Endothelial cell of umbilical vein (primary cell): ENCODE results near the gene NDUFAF2. TPM values are rescaled to one million over a fixed set of nuclear protein-coding genes. Genes with fewer than 3 reads are reported as not detected.

ENCODE experiments used
- BruUV-seq: library from RNA; stranded (reverse); fragments of 400-500 nt; replicated peaks from 2 replicates; lab custom pipeline; 2021; lab: Mats Ljungman, UMichigan
- CTCF ChIA-PET: fragments of 300-600, 350-600 bp; sonication (Branson Sonifier 250); formaldehyde crosslinking; loops from one replicate; lab custom pipeline; 2021; ENCODE audit warnings: antibody characterized with exemption, inconsistent platforms; lab: Charles Lee
- POLR2A ChIA-PET: fragments of 300-600, 350-600 bp; sonication (Branson Sonifier 250); formaldehyde crosslinking; loops from one replicate; lab custom pipeline; 2021; ENCODE audit warnings: antibody characterized with exemption, inconsistent platforms; lab: Charles Lee
- DNase-seq: peaks from one replicate; pipeline ENCODE4 v3.0.0-alpha.2; 2011; ENCODE audit warnings: low read depth, low spot score
- FAIRE-seq: peaks from 2 replicates; lab custom pipeline; 2011; peaks lifted over from hg19 to GRCh38; lab: Jason Lieb, UNC
- H2AFZ ChIP-seq: 2 replicates; pipeline ENCODE4 v1.6.0; 2012; ENCODE audit warnings: low read depth, low read length, control low read depth, inconsistent platforms
- H3K27ac ChIP-seq: 2 replicates; pipeline ENCODE4 v1.5.1; 2011; ENCODE audit warnings: low read depth, mild to moderate bottlenecking, control low read depth, low read length, moderate library complexity; ENCODE audit not compliant: insufficient read depth
- H3K27me3 ChIP-seq, 2 experiments: 2 replicates each; pipeline versions ENCODE4 v1.6.0 to v1.6.1; 2011; ENCODE audit warnings: low read length in 2 of 2, mixed read lengths in 1 of 2; ENCODE audit not compliant: control insufficient read depth in 2 of 2, insufficient read depth in 2 of 2
- H3K36me3 ChIP-seq, 2 experiments: 2 replicates in 1 of 2; 3 replicates in 1 of 2; pipeline ENCODE4 v1.5.1; 2011; ENCODE audit warnings: low read length in 2 of 2, mild to moderate bottlenecking in 1 of 2, moderate library complexity in 1 of 2; ENCODE audit not compliant: control insufficient read depth in 2 of 2, insufficient read depth in 2 of 2; ENCODE audit errors: extremely low read depth in 1 of 2
- H3K4me1 ChIP-seq: 3 replicates; pipeline ENCODE4 v1.5.1; 2011; ENCODE audit warnings: mild to moderate bottlenecking, low read length; ENCODE audit not compliant: control insufficient read depth, insufficient read depth; ENCODE audit errors: extremely low read depth
- H3K4me2 ChIP-seq: 2 replicates; pipeline ENCODE4 v1.6.1; 2011; ENCODE audit warnings: low read length, control low read depth, mixed read lengths; ENCODE audit not compliant: insufficient read depth
- H3K4me3 ChIP-seq, 3 experiments: fragments of 200-600 bp in 1 of 3; sonication (generic), shearing (Covaris generic) in 1 of 3; replicated peaks in 1 of 3; 2 replicates each; pipeline ENCODE4 v1.5.1; 2011 to 2016; ENCODE audit warnings: control low read depth in 3 of 3, low read length in 3 of 3, mild to moderate bottlenecking in 2 of 3, inconsistent platforms in 1 of 3, low read depth in 1 of 3, moderate library complexity in 1 of 3; ENCODE audit not compliant: insufficient read depth in 1 of 3
- H3K79me2 ChIP-seq: 2 replicates; pipeline ENCODE4 v1.6.0; 2012; ENCODE audit warnings: low read length, inconsistent platforms; ENCODE audit not compliant: control insufficient read depth, insufficient read depth
- H3K9ac ChIP-seq: replicated peaks from 2 replicates; pipeline ENCODE3; 2011; ENCODE audit warnings: low read length, control low read depth; ENCODE audit not compliant: insufficient read depth; ENCODE audit errors: extremely low read depth
- H3K9me1 ChIP-seq: replicated peaks from 3 replicates; pipeline ENCODE4 v1.6.0; 2011; ENCODE audit warnings: mild to moderate bottlenecking, low read length; ENCODE audit not compliant: control insufficient read depth, insufficient read depth; ENCODE audit errors: extremely low read depth
- H3K9me3 ChIP-seq: replicated peaks from 2 replicates; pipeline ENCODE4 v1.5.1; 2012; ENCODE audit warnings: low read length, inconsistent platforms; ENCODE audit not compliant: control insufficient read depth, insufficient read depth
- H4K20me1 ChIP-seq: replicated peaks from 2 replicates; pipeline ENCODE3; 2011; ENCODE audit warnings: mild to moderate bottlenecking, low read length; ENCODE audit not compliant: control insufficient read depth, insufficient read depth; ENCODE audit errors: extremely low read depth
- CTCF ChIP-seq, 2 donors: IDR thresholded peaks; 1 replicate in 1 of 2; 2 replicates in 1 of 2; pipeline ENCODE4 v1.5.1; 2011; ENCODE audit warnings: low read length in 2 of 2, mild to moderate bottlenecking in 2 of 2, moderate library complexity in 2 of 2, control low read depth in 1 of 2, inconsistent platforms in 1 of 2, low read depth in 1 of 2; ENCODE audit not compliant: insufficient read depth in 1 of 2; ENCODE audit errors: extremely low read depth in 1 of 2
- EZH2 ChIP-seq: IDR thresholded peaks from 2 replicates; pipeline ENCODE4 v1.6.1; 2012; ENCODE audit warnings: borderline replicate concordance, low read depth, mild to moderate bottlenecking, moderate library complexity, low read length, inconsistent platforms; ENCODE audit not compliant: severe bottlenecking
- FOS ChIP-seq: IDR thresholded peaks from 2 replicates; pipeline ENCODE4 v1.6.1; 2011; ENCODE audit warnings: mild to moderate bottlenecking, low read length, moderate library complexity, borderline replicate concordance; ENCODE audit not compliant: insufficient read depth
- GATA2 ChIP-seq: IDR thresholded peaks from 2 replicates; pipeline ENCODE4 v1.7.0; 2011; ENCODE audit warnings: low read depth, mild to moderate bottlenecking, moderate library complexity, mixed read lengths, low read length; ENCODE audit not compliant: insufficient read length, insufficient read depth
- JUN ChIP-seq: IDR thresholded peaks from 2 replicates; pipeline ENCODE4 v1.6.1; 2011; ENCODE audit warnings: borderline replicate concordance, low read depth; ENCODE audit not compliant: insufficient read length, insufficient read depth
- MAX ChIP-seq: IDR thresholded peaks from 2 replicates; pipeline ENCODE4 v1.6.1; 2011; ENCODE audit not compliant: insufficient read depth, insufficient read length
- MYC ChIP-seq: IDR thresholded peaks from one replicate; pipeline ENCODE4 v1.6.1; 2011; ENCODE audit warnings: mild to moderate bottlenecking, low read depth, low read length
- POLR2A ChIP-seq: IDR thresholded peaks from 2 replicates; pipeline ENCODE4 v1.6.1; 2012; ENCODE audit warnings: low read depth, mild to moderate bottlenecking, control low read depth, low read length
- POLR2AphosphoS5 ChIP-seq: IDR thresholded peaks from 2 replicates; pipeline ENCODE4 v1.6.1; 2012; ENCODE audit warnings: low read depth, mild to moderate bottlenecking, control low read depth, low read length, moderate library complexity; ENCODE audit not compliant: insufficient read depth
- dilution Hi-C: fragments of 300-500 bp; cut with MboI; formaldehyde crosslinking; loops from one replicate; pipeline ENCODE4 v1.15.0; 2019; ENCODE audit warnings: low sequenced_read_pairs; ENCODE audit not compliant: extremely low pct_ligation_motif_present
- intact Hi-C: fragments of 100-400 bp; cut with micrococcal nuclease; formaldehyde crosslinking; loops from one replicate; pipeline ENCODE4 v1.10.0; 2022
- polyA plus RNA-seq, 4 experiments: library from polyadenylated mRNA; depleted of rRNA in 3 of 4; stranded (reverse) in 3 of 4; unstranded in 1 of 4; fragments of >200 nt; gene quantifications; 2 replicates each; pipeline versions ENCODE4 v1.2.1 to v1.2.3, GENCODE V29; 2011 to 2012; ENCODE audit warnings: missing spikeins in 1 of 4
- total RNA-seq: library from RNA; stranded (reverse); gene quantifications from 2 replicates; pipeline ENCODE4 v1.2.3, GENCODE V29; 2021

Gene NDUFAF2
- total and polyA plus RNA-seq, 2 donors (not counting 3 experiments of a cell fraction or from before 2014, with no cell fraction given), result 10.7 to 39.9 TPM

GRCh38 chr5:61001647-61002046 lies 56.6 kb downstream of the NDUFAF2 start:
- TF ChIP-seq MYC (no peak), CTCF (IDR thresholded peaks at IDR 0.05; ENCODE audit: extremely low read depth in 1 of 2, insufficient read depth in 1 of 2, low read depth in 1 of 2, low read length in 2 of 2) (no peak), POLR2AphosphoS5 (no peak), POLR2A (no peak), GATA2 (no peak), MAX (no peak), EZH2 (no peak), FOS (no peak), JUN (no peak)
- no peaks in the 10 kb centered on the region for H3K9me3 ChIP-seq
- no peaks in the 10 kb centered on the region for H3K27me3 ChIP-seq
- no peaks in the 10 kb centered on the region for H3K36me3 ChIP-seq
- no peaks in the 10 kb centered on the region for H4K20me1 ChIP-seq
- ChIA-PET CTCF (interaction anchor here (1.0 to 3.3 kb wide), 2 partner anchors 11 to 21 kb away, joined by 3 to 11 read pairs; no protein-coding TSS in a partner anchor), POLR2A (no interaction called here)
- peaks cover 15% of the 10 kb centered on the region for H3K4me1 ChIP-seq
- no peak overlapping the region for H3K4me2 ChIP-seq
- no peak overlapping the region for H3K9ac ChIP-seq
- dilution Hi-C loops (no loop called here), intact Hi-C loops (no loop called here)
- H3K9me1 ChIP-seq, result no peaks in the 10 kb centered on the region
- no TSS peak for BruUV-seq
- H3K79me2 ChIP-seq, result no peaks in the 10 kb centered on the region
- no peak overlapping the region for H3K4me3 ChIP-seq
- DNase-seq (no peak), FAIRE-seq (no peak)
- H2AFZ ChIP-seq, result no peak overlapping the region
- no peak overlapping the region for H3K27ac ChIP-seq
